Measurements from ENCODE around the gene VAMP2.

DNA sequence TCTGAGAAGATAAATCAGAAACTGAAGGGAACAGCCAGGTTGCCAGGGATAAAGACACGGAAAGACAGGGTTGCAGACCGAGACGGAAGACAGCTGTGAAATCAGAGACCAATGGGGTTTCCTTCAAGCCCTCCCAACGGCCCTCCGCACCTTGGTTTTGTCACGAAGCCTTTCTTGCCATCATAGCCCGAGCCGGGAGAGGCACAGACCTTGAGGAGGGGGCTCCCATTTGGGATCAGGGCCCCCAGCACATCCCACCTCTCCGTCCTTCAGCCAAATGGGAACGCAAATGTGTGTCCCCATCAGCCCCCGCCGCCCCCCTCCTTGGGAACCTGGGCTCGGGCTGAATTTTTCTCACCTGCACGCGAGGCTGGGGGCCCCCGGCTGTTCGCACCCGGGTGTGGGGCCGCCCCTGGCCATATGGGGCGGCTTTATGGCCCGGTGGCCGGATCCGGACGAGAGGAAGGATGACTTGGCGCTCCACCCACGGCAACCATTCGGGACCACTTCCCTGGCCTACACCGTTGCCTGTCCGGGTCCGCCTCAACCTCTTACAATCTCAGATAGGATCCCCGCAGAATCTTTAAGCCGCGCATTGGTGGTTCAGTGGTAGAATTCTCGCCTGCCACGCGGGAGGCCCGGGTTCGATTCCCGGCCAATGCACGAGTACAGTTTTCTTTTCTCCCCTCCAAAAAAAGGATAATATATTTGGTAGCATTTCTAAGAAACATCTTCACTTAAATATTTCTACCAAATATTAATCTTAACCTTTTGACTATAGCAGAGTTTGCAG lies 37.4 kb downstream of the VAMP2 start:
- TF ChIP-seq, protein P1, sequence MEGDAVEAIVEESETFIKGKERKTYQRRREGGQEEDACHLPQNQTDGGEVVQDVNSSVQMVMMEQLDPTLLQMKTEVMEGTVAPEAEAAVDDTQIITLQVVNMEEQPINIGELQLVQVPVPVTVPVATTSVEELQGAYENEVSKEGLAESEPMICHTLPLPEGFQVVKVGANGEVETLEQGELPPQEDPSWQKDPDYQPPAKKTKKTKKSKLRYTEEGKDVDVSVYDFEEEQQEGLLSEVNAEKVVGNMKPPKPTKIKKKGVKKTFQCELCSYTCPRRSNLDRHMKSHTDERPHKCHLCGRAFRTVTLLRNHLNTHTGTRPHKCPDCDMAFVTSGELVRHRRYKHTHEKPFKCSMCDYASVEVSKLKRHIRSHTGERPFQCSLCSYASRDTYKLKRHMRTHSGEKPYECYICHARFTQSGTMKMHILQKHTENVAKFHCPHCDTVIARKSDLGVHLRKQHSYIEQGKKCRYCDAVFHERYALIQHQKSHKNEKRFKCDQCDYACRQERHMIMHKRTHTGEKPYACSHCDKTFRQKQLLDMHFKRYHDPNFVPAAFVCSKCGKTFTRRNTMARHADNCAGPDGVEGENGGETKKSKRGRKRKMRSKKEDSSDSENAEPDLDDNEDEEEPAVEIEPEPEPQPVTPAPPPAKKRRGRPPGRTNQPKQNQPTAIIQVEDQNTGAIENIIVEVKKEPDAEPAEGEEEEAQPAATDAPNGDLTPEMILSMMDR (IDR thresholded peaks at IDR 0.05) = no peak
- TF ChIP-seq EZH2 (IDR thresholded peaks at IDR 0.05; ENCODE audit: borderline replicate concordance, insufficient read depth, low read depth, low read length, poor library complexity, severe bottlenecking) = no peak

Measured in B cell (primary cell).